K562 (cell line): ENCODE measurements around the gene ZNF346. TPM values are rescaled to one million over a fixed set of nuclear protein-coding genes. Genes with fewer than 3 reads are reported as not detected.
A peak's percentile ranks its signal among the peaks of the same experiment; 100 is the strongest.

Source experiments
- BACH1 ChIP-seq: fragments of 200-800 bp; sonication (Bioruptor generic); IDR thresholded peaks from 2 replicates; pipeline ENCODE4 v1.6.1; 2016; ENCODE audit warnings: missing genetic modification characterization, missing compliant biosample characterization
- BRD9 ChIP-seq: fragments of 450-650 bp; IDR thresholded peaks from 2 replicates; pipeline ENCODE4 v1.6.1; 2018; ENCODE audit warnings: low read depth; ENCODE audit not compliant: partially characterized antibody
- CBFB ChIP-seq: sonication (generic); formaldehyde crosslinking; IDR thresholded peaks from 2 replicates; pipeline ENCODE4 v1.4.0; 2020; ENCODE audit warnings: mild to moderate bottlenecking, missing genetic modification reagents
- CREBBP ChIP-seq: IDR thresholded peaks from one replicate; pipeline ENCODE4 v1.6.1; 2012; ENCODE audit warnings: low read depth, mild to moderate bottlenecking, control low read depth, inconsistent platforms, low read length
- ETS2 ChIP-seq: IDR thresholded peaks from 2 replicates; pipeline ENCODE4 v1.6.1; 2016; ENCODE audit warnings: borderline replicate concordance, missing genetic modification characterization, mild to moderate bottlenecking, moderate library complexity, missing compliant biosample characterization; ENCODE audit not compliant: poor library complexity, severe bottlenecking
- GTF3C2 ChIP-seq: IDR thresholded peaks from 3 replicates; pipeline ENCODE4 v1.6.1; 2011; ENCODE audit warnings: borderline replicate concordance, mild to moderate bottlenecking, moderate library complexity; ENCODE audit not compliant: insufficient read length; ENCODE audit errors: extremely low read depth
- HDAC6 ChIP-seq: IDR thresholded peaks from 2 replicates; pipeline ENCODE4 v1.6.1; 2012; ENCODE audit warnings: low read depth, mild to moderate bottlenecking, control low read depth, inconsistent platforms, low read length, moderate library complexity
- PPARD ChIP-seq: fragments of 250-450 bp; sonication (Bioruptor Pico); IDR thresholded peaks from 2 replicates; pipeline ENCODE4 v1.8.0; 2022; ENCODE audit warnings: inconsistent platforms, mild to moderate bottlenecking, moderate library complexity
- RBM39 ChIP-seq: fragments of 200-400 bp; formaldehyde crosslinking; optimal IDR thresholded peaks from 2 replicates; pipeline ENCODE3; 2018; ENCODE audit warnings: low read depth, low read length
- RNF2 ChIP-seq: sonication (generic); IDR thresholded peaks from 2 replicates; pipeline ENCODE4 v1.6.1; 2016
- SMARCA4 ChIP-seq: fragments of 450-650 bp; IDR thresholded peaks from 2 replicates; pipeline ENCODE4 v1.6.1; 2016
- TCFL5 ChIP-seq: fragments of 250-450 bp; sonication (Bioruptor Pico); conservative IDR thresholded peaks from 2 replicates; pipeline ENCODE4 v1.6.1; 2021; ENCODE audit warnings: mild to moderate bottlenecking, moderate library complexity, matching md5 sums
- ZNF324 ChIP-seq: fragments of 250-450 bp; sonication (Bioruptor Pico); IDR thresholded peaks from 2 replicates; pipeline ENCODE4 v1.4.0; 2020; ENCODE audit warnings: mild to moderate bottlenecking
- ZNF518B ChIP-seq: fragments of 250-450 bp; sonication (Bioruptor Pico); IDR thresholded peaks from 2 replicates; pipeline ENCODE4 v1.5.0; 2021; ENCODE audit warnings: mild to moderate bottlenecking, moderate library complexity
- ZNF778 ChIP-seq: fragments of 450-650 bp; formaldehyde crosslinking; IDR thresholded peaks from 2 replicates; pipeline ENCODE4 v1.4.0; 2020; ENCODE audit warnings: mild to moderate bottlenecking, moderate library complexity
- ZNF79 ChIP-seq: fragments of 250-450 bp; sonication (Bioruptor Pico); IDR thresholded peaks from 2 replicates; pipeline ENCODE4 v1.4.0; 2020; ENCODE audit warnings: low read depth, mild to moderate bottlenecking, moderate library complexity
- polyA plus RNA-seq, 8 experiments: library from polyadenylated mRNA; depleted of rRNA in 4 of 8; stranded (reverse) in 5 of 8; unstranded in 3 of 8; fragments of >200 nt; fragmentation: Nextera tagmentation in 2 of 8; fragmentation: Illumina TruSeq in 1 of 8; extraction: Ambion mirVana in 2 of 8; extraction: Trizol in 1 of 8; gene quantifications; 2 replicates each; pipeline versions ENCODE4 v1.2.1 to v1.2.3, GENCODE V29; 2011 to 2014; ENCODE audit warnings: inconsistent platforms in 1 of 8, missing spikeins in 1 of 8
- total RNA-seq, 7 experiments: library from RNA; depleted of rRNA in 6 of 7; stranded (reverse); fragments of >200 nt in 6 of 7; fragmentation: Illumina TruSeq in 2 of 7; extraction: Trizol in 2 of 7; gene quantifications; 2 replicates each; pipeline versions ENCODE4 v1.2.1 to v1.2.3, GENCODE V29; 2011 to 2021; ENCODE audit warnings: low replicate concordance in 1 of 7

ZNF346 gene
- total and polyA plus RNA-seq, 9 of the 15 experiments (the other 6 are each of a cell fraction or from before 2014, with no cell fraction given), result 5.0 to 25.1 (median 20.1) TPM

GRCh38 chr5:177086654-177087397 is 64.3 kb downstream of the ZNF346 start, which contains the start of gene FGFR4 (continued):
- TF ChIP-seq RBM39 (no peak), TCFL5 (CRISPR knock-in tag) (no peak), ETS2 (tag) (no peak), BRD9 (no peak), HDAC6 (no peak), PPARD (CRISPR knock-in tag) (no peak), GTF3C2 (no peak), RNF2 (peak; percentile 66), ZNF778 (no peak), CBFB (CRISPR knock-in tag) (no peak), ZNF324 (no peak), ZNF79 (CRISPR knock-in tag) (no peak), ZNF518B (no peak), CREBBP (no peak), SMARCA4 (no peak; the same call in 1 of the 2 replicates), BACH1 (tag) (no peak)
